Calu3 (cell line): ENCODE results near the gene ATP5ME. TPM values are rescaled to one million over a fixed set of nuclear protein-coding genes. Genes with fewer than 3 reads are reported as not detected.
"Not testable (repeated sequence)": the region's sequence is repeated elsewhere in the genome, so short reads cannot be mapped to it uniquely, and the experiment has no call there.

ENCODE experiments used
- BruUV-seq: library from RNA; stranded (reverse); fragments of 400-500 nt; replicated peaks from 2 replicates; lab custom pipeline; 2021; lab: Mats Ljungman, UMichigan
- CTCF ChIA-PET: fragments of 300-600 bp; sonication (Branson Sonifier 250); formaldehyde crosslinking; loops from one replicate; lab custom pipeline; 2022; ENCODE audit warnings: antibody characterized with exemption; lab: Charles Lee
- DNase-seq: peaks from one replicate; pipeline ENCODE4 v3.0.0; 2022
- H3K27ac Mint-ChIP-seq: one replicate; pipeline ENCODE4 v1.8.0; 2022; ENCODE audit warnings: mixed read lengths; ENCODE audit not compliant: unreplicated experiment
- H3K27me3 Mint-ChIP-seq: one replicate; pipeline ENCODE4 v1.8.0; 2022; ENCODE audit warnings: mixed read lengths; ENCODE audit not compliant: unreplicated experiment
- H3K36me3 Mint-ChIP-seq: one replicate; pipeline ENCODE4 v1.8.0; 2022; ENCODE audit warnings: mild to moderate bottlenecking, moderate library complexity, mixed read lengths; ENCODE audit not compliant: insufficient read depth, unreplicated experiment
- H3K4me1 Mint-ChIP-seq: one replicate; pipeline ENCODE4 v1.8.0; 2022; ENCODE audit warnings: mild to moderate bottlenecking, low read depth, mixed read lengths; ENCODE audit not compliant: unreplicated experiment
- H3K4me3 Mint-ChIP-seq: one replicate; pipeline ENCODE4 v1.8.0; 2022; ENCODE audit warnings: mild to moderate bottlenecking, low read depth, moderate library complexity, mixed read lengths; ENCODE audit not compliant: unreplicated experiment
- H3K9me3 Mint-ChIP-seq: one replicate; pipeline ENCODE4 v1.8.0; 2022; ENCODE audit warnings: low read depth, mixed read lengths; ENCODE audit not compliant: unreplicated experiment
- CTCF ChIP-seq: fragments of 200-600 bp; IDR thresholded peaks from one replicate; pipeline ENCODE4 v1.8.0; 2022; ENCODE audit warnings: antibody characterized with exemption; ENCODE audit not compliant: unreplicated experiment
- intact Hi-C: fragments of 100-400 bp; cut with micrococcal nuclease; formaldehyde crosslinking; loops from one replicate; pipeline ENCODE4 v1.10.0; 2022; ENCODE audit not compliant: unreplicated experiment
- total RNA-seq: library from RNA; stranded (reverse); gene quantifications from 2 replicates; pipeline ENCODE4 v1.2.3, GENCODE V29; 2022

ATP5ME gene
- total RNA-seq, 1 experiment from 2014 or later: 124 TPM

DNA sequence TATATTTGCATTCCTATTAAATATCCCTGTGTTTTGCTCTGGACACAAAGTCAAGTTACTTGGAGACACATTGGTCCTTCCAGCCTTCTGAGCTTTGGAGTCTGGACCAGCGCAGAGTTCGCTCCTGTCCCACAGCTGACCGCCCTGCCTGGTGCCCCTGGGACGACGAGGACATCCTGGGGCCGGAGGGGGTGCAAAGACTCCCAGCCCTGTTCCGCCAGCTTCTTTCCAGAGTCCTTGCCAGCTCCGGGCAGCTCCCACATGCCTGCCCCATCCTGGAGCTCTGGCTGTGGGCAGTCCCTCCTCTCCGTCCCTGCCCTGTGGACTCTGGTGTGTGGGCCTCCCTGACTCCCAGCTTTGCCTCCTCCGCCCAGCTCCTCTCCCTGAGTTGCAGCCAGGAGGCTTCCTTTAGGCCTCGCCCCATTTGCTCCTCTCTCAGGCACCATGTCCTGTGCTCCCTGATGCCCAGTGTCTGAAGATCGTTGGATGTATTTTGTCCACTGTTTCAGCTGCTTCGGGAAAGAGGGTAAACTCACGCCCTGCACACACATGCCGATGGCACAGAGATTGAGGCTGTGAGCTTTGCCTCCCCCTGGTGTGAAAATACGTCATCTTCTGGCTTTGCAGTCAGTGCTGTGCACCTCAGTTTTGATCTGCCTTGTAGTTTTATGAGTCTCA, 26.6 kb upstream of the ATP5ME start:
- no peaks in the 10 kb centered on the region for H3K4me1 Mint-ChIP-seq
- no TSS peak for BruUV-seq
- CTCF ChIA-PET: no interaction called here
- H3K36me3 Mint-ChIP-seq: no peaks in the 10 kb centered on the region
- peaks cover 13% of the 10 kb centered on the region for H3K27me3 Mint-ChIP-seq
- no peaks in the 10 kb centered on the region for H3K9me3 Mint-ChIP-seq
- intact Hi-C loops: no loop called here
- TF ChIP-seq CTCF: no peak
- no peak overlapping the region for H3K27ac Mint-ChIP-seq
- no peak overlapping the region for H3K4me3 Mint-ChIP-seq
- DNase-seq: no peak

DNA sequence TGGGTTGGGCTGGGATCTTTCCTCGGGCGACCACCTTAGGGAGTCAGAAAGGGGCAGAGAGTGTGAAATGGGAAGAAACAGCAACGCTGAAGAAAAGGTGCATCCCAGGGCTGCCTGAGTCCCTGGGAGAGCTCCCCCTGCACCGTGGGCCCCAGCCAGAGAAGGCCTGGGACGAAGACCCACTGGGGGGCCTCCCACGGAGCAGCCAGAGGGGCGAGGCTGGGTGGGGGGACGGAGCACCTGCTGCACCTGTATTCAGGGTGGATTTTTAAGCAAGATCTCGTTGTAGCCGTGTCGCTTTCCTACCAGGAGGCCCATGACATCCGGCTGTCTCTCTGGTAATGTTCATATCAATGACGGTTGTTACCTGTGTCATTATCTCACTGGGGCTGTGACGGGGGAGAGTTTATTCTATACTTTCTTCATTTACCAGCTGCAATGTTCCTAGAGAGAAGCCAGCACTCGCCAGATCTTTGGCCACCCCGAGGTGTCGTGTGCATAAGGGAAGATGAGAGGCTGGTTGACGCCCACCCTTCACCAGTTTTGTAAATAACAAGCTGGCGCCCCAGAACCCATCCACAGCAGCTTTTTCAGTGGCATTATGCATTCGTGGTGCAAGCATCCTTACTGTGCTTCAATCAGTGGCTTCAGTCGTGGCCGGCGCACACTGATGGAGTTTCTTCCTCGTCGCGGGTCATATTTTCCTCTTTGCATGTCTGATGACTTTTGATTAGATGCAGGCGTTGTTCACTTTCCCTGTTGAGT, 25.9 kb upstream of the ATP5ME start:
- H3K4me1 Mint-ChIP-seq: no peaks in the 10 kb centered on the region
- BruUV-seq: no TSS peak
- CTCF ChIA-PET: no interaction called here
- DNase-seq: no peak
- H3K4me3 Mint-ChIP-seq: no peak overlapping the region
- H3K27me3 Mint-ChIP-seq: peaks cover 13% of the 10 kb centered on the region
- no peaks in the 10 kb centered on the region for H3K36me3 Mint-ChIP-seq
- TF ChIP-seq CTCF: no peak
- no peaks in the 10 kb centered on the region for H3K9me3 Mint-ChIP-seq
- H3K27ac Mint-ChIP-seq: no peak overlapping the region
- intact Hi-C loops: no loop called here

DNA sequence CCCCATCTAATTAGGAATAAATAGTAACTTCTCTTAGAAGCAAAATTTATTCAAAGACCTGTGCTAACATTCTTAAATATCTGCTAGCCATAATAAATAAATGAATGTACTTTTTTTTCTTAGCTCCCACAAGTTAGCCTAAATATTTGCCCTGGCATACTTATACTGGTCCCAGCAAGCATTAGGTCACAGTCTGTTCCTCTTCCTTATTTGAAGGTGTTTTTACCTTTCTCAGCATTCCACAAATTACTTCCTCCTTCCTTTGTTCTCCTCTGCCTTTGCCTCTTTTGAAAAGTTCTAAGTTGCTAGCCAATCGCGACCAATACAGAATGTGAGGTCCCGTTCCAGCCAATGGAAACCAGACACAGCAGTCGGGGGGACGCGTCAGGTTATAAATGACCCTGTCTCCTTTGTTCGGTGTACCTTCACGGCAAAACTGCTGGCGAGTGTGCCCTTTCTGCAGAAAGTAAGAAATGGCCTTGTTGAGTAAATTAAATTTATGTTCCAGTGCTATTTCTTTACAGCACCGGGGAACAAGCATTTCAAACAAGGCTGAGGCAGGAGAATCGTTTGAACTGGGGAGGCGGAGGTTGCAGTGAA, 20.4 kb upstream of the ATP5ME start:
- CTCF ChIA-PET, H3K4me3 Mint-ChIP-seq, BruUV-seq: not testable (repeated sequence)

GRCh38 chr4:692771-693554, 18.9 kb upstream of the ATP5ME start:
- no peak for DNase-seq
- Mint-ChIP-seq H3K4me1 (peaks cover under 1% of the 10 kb centered on the region), H3K27ac (no peak overlapping the region), H3K36me3 (no peaks in the 10 kb centered on the region), H3K4me3 (no peak overlapping the region), H3K27me3 (no peaks in the 10 kb centered on the region), H3K9me3 (peaks cover 7% of the 10 kb centered on the region)
- BruUV-seq: no TSS peak
- no peak for TF ChIP-seq CTCF
- intact Hi-C loops: no loop called here
- CTCF ChIA-PET: no interaction called here

More for the DNA sequence above, 20.4 kb upstream of the ATP5ME start:
- H3K27ac Mint-ChIP-seq, H3K4me1 Mint-ChIP-seq, H3K27me3 Mint-ChIP-seq, H3K36me3 Mint-ChIP-seq, H3K9me3 Mint-ChIP-seq, DNase-seq, intact Hi-C loops: not testable (repeated sequence)
